HG02840 (cell line): ENCODE results near the gene WDFY3.
"Not testable (repeated sequence)": the region's sequence is repeated elsewhere in the genome, so short reads cannot be mapped to it uniquely, and the experiment has no call there.

Experiments
- ATAC-seq: cut with Tn5 transposase; IDR thresholded peaks from one replicate; pipeline ENCODE4 v1.9.1; 2021; ENCODE audit warnings: mild to moderate bottlenecking, moderate library complexity, moderate number of reproducible peaks; ENCODE audit not compliant: unreplicated experiment, low FRiP score

WDFY3 gene

GRCh38 chr4:84806541-84806940, 159.9 kb downstream of the WDFY3 start:
- not testable (repeated sequence) for ATAC-seq

- no peak for ATAC-seq
Measured at GRCh38 chr4:84804136-84804535, 162.4 kb downstream of the WDFY3 start.

GRCh38 chr4:84803720-84804119, 162.8 kb downstream of the WDFY3 start:
- no peak for ATAC-seq

- no peak for ATAC-seq
Measured at GRCh38 chr4:84803116-84803515, 163.4 kb downstream of the WDFY3 start.

GRCh38 chr4:84800256-84800655, 166.2 kb downstream of the WDFY3 start:
- no peak for ATAC-seq

GRCh38 chr4:84799318-84799717, 167.2 kb downstream of the WDFY3 start:
- no peak for ATAC-seq

- no peak for ATAC-seq
Measured at GRCh38 chr4:84796394-84796793, 170.1 kb downstream of the WDFY3 start.

- no peak for ATAC-seq
Measured at GRCh38 chr4:84792366-84793301, 173.9 kb downstream of the WDFY3 start.

- ATAC-seq = no peak
Measured at GRCh38 chr4:84790769-84791565, 175.5 kb downstream of the WDFY3 start.

- no peak for ATAC-seq
Measured at GRCh38 chr4:84786478-84786877, 180.0 kb downstream of the WDFY3 start.

- ATAC-seq = no peak
Measured at GRCh38 chr4:84782517-84782916, 184.0 kb downstream of the WDFY3 start.

- ATAC-seq = no peak
Measured at GRCh38 chr4:84780719-84781118, 185.8 kb downstream of the WDFY3 start.

GRCh38 chr4:84778041-84778440, 188.4 kb downstream of the WDFY3 start:
- no peak for ATAC-seq

GRCh38 chr4:84767168-84767567, 199.3 kb downstream of the WDFY3 start:
- no peak for ATAC-seq

- no peak for ATAC-seq
Measured at GRCh38 chr4:84753321-84753972, 213.0 kb downstream of the WDFY3 start.

GRCh38 chr4:84751707-84752106, 214.8 kb downstream of the WDFY3 start:
- ATAC-seq = no peak

- no peak for ATAC-seq
Measured at GRCh38 chr4:84750960-84751283, 215.6 kb downstream of the WDFY3 start.

- no peak for ATAC-seq
Measured at GRCh38 chr4:84750260-84750959, 216.1 kb downstream of the WDFY3 start.

GRCh38 chr4:84740057-84740456, 226.4 kb downstream of the WDFY3 start:
- no peak for ATAC-seq

- no peak for ATAC-seq
Measured at GRCh38 chr4:84738622-84739021, 227.9 kb downstream of the WDFY3 start.
